Stimulated activated CD8-positive, alpha-beta memory T cell treated with anti-CD3 and anti-CD28 coated beads, Interleukin-7, amount 100 ng/mL, for 48 hours (primary cell): ENCODE measurements around the gene WDR55.
"Not testable (repeated sequence)": the region's sequence is repeated elsewhere in the genome, so short reads cannot be mapped to it uniquely, and the experiment has no call there.

Experiments
- DNase-seq, 2 donors: peaks; one replicate each; pipeline ENCODE4 v3.0.0-alpha.2; 2020; ENCODE audit warnings: low read depth in 1 of 2; ENCODE audit errors: extremely low read depth in 1 of 2

The WDR55 gene

DNA sequence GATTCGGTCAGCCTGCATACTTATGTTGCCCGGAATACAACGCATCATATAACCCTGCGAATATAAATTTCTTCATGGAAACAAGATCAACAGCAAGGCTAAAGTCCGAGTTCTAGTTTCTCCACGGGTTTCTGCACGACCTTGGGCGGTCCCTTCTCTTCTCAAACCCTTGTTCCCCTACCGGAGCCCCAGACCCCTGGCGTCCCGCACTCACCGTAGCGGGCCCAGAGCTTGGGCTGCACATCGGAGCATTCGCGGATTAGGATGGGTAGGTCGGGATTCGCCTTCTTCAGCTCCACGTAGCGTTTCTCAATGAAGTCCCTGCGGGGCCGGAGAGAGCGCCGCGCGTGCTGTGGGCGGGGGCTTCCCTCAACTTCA, 17.7 kb upstream of the WDR55 start:
- no peak for DNase-seq

DNA sequence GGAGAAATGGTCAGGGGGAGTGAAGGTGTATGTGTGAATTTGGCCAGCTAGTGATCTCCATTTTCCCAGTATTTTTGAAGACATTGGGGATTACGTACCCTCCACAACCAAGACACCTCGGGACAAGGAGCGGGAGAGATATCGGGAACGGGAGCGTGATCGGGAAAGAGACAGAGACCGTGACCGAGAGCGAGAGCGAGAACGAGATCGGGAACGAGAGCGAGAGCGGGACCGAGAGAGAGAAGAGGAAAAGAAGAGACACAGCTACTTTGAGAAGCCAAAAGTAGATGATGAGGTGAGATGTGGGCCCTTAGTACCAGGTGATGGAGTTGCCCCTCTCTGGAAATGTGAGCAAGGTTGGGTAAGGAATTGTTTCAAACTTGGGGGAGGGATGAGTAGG, 5.8 kb upstream of the WDR55 start:
- no peak for DNase-seq

DNA sequence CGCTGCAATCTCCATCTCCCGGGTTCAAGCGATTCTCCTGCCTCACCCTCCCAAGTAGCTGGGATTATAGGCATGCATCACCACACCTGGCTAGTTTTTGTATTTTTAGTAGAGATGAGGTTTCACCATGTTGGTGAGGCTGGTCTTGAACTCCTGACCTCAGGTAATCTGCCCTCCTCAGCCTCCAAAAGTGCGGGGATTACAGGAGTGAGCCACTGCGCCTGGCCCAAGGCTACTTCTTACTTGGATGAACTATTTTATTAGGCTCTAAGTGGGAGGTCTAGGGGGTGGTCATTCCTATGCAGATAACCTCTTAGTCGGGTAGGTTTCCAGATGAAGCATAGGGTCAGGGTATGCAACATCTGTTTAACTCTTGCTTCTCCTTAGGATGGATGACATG, 4.3 kb upstream of the WDR55 start:
- DNase-seq, result not testable (repeated sequence)

GRCh38 chr5:140664030-140664358, 710 bp upstream of the WDR55 start:
- no peak for DNase-seq

DNA sequence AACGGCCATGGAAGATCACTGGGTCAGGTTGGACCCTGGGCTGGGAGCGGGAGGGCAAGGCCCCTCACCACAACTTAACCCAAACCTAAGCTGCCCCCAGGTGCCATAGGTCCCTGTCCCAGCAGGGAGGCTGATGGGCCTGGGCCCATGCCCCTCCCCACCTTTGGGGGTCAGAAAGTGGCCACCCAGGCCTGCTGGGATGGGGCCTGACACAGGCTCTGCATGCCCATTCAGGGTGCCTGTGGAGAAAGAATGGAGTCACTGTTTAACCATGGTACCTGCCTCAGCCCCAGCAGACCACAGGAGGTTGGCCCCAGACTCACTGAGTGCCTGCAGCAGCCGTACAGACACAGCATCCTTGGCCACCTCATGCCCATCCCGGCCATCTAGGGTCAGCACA, 6.3 kb downstream of the WDR55 start:
- DNase-seq, result not testable (repeated sequence)

DNA sequence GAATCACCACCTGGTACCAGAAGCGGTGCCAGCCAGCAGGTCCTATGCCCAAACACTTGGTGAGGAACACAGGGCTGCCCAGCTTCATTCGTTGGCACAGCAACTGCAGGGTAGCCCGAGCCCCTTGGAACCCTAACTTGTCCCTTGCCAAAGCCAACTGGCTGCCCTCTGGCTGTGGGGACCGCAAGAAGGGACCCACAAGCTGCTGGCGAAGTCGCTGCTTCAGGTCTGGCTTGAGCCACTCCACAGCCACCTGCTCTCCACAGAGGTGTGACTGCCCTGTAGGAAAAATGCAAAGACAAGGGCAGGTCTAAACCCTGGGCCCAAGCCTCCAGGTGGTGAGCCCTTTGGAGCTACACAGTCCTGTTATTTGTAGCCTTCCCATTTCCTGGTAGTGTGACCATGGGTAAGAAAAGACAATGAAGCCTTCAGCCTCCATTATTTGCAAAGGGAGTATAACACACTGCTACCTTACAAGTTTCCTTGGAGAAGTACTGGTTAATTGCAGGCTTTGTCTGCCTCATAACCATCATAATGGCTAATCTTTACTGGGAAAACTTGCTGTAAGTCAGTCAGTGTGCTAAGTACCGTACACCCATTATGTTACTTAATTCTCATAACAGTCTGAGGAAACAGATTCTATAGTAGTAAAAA, 6.9 kb downstream of the WDR55 start:
- no peak for DNase-seq

GRCh38 chr5:140672455-140673186, 7.9 kb downstream of the WDR55 start:
- DNase-seq, result no peak

DNA sequence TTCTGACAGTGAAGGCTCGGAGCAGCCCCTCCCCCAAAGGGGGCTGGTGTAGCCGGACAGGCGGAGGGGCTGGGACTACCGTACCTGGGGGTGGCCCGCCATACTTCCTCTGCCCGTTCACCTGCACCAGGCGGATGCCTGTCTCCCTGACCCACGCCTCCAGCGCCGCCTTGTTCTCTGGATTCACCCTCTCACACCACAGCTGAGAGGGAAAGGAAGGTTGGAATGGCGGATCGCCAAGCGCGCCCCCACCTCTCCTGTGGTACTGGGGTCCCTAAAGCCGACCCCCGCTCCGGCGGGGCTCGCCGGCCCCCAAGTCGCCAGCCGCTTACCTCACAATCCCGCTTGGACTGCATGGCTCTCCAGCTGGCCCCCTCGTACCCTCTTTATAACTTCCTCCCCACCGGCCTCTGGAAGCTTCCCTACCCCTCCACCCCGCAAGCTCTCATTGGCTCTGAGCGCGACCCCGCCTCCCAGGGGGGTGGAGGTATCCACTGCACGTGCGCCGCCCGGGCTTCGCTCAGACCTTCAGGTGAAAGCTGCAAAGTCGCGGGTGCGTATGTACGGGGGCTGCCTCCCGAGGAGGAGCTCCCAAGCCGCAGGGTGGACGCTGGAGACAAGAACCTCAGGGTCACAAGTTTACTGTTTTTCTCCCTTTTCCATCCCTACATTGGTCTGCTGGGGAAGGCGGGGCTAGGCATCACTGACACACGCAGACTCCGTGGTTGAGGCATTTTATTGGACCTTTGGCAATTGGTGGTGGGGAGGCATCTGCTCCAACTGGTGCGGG, 8.7 kb downstream of the WDR55 start, which contains the start of gene DND1:
DND1 (minus strand) TSS at position 390 of the 790 bp plus-strand sequence; CDS start at position 356, 34 bp downstream.
- DNase-seq, result no peak

GRCh38 chr5:140674211-140674610, 9.5 kb downstream of the WDR55 start:
- DNase-seq, result no peak

GRCh38 chr5:140674629-140675028, 9.9 kb downstream of the WDR55 start:
- DNase-seq, result no peak

DNA sequence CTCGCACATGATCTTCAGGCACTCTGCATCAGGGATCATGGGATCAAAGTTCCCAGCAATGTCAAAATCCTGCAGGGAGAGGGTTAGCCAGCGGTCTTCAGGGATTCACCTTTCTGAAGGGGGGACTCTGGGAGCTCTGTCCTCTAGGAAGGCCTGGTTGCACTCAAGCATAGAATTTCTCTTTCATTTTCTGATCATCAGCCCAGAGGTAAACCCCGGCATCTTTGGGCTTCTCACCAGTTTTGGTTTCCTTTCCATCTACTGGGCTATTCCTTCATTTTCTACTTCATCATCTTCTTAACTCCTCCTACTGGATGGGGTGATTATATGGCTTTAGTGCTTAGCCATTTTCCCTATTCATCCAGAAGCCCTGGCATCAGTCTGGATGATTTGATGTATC, 13.2 kb downstream of the WDR55 start:
- no peak for DNase-seq

GRCh38 chr5:140678993-140679392, 14.3 kb downstream of the WDR55 start:
- DNase-seq, result no peak

DNA sequence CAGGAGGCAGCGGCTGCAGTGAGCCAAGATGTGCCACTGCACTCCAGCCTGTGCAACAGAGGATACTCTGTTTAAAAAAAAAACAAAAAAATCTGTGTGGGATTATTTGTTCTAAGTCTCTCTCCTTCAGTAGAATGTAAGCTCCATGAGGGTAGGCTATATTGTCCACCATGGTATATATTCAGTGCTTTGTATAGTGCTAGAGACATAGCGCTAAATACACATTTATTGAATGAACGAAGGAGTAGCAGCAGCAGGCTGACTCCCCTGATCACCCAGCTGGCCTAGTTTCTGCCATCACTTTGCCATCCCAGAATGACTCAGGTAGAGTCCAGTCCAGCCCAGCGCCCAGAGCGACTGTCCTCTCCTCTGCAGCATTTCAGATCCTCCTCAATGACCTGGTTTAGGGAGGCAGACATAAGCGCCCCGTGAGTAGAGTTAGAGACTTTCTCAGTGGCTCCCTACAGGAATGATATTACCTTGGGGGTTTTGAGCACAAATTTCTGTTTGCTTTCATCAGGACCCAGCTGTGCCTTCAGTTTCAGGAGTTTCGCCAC, 25.8 kb downstream of the WDR55 start:
- no peak for DNase-seq

DNA sequence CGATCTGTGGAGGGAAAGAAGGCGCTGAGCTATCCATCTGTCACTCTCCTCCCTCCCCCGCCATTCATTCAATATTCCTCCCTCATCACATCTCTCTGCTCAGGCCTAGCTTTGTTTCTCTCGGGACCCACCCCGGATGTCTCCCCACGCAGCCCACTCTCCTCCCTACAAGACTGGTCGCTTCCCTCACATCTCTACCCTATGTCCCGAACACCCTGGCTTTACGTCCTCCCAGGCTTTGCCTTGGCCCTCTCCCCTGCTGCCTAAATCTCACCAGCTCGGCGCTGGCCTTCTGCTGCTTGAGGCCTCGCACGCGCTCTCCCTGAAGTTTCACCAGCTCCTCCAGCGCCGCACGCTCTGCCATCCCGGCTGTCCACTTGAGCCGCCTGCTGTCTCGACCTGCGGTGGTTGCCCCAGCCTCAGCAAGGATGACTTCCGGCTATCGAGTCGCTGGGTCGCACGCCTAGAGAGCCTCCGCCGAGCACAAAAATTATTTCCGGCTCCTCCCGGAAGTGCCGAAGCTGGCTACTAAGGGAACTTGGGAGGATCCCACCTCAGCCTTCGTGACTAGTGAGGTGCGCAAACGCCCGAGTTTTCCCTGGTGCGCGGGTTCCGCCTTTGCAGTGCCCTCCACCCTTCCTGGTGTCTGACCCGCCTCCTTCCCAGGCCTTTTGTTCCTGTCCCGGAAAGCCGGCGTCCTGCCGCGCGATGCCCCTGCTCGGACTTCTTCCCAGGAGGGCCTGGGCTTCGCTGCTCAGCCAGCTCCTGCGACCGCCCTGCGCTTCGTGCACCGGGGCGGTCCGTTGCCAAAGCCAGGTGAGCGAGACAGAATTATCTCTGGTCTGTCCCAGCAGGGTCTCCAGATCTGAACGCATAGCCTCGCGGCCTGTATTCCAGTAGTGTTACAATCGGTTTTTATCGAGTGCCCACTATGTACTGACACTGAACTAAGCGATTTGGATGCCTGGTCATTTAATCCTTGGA, 26.5 kb downstream of the WDR55 start, which contains the start of the genes HARS1 and HARS2:
HARS1 (minus strand) TSS at position 430 of the 984 bp plus-strand sequence; CDS start at position 364, 66 bp downstream.
HARS2 (plus strand) TSS at position 515 of the 984 bp plus-strand sequence; CDS start at position 709, 194 bp downstream.
- peak; percentile 78 to 87 for DNase-seq

DNA sequence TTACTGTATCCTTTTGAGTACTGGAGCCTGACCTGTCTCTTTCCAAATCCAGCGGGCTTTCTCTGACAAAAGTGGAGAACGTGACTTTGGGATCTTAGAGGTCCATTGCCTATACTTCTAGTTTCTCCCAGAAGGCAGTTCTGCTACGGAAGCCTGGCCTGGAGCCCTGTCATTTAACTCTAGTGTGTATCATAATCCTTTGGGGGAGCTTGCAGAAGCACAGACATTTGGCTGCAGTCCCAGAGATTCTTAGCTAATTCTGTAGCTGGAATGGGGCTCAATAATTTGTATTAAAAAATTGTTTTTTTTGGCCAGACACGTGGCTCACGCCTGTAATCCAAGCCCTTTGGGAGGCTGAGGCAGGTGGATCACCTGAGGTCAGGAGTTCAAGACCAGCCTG, 29.6 kb downstream of the WDR55 start:
- no peak for DNase-seq

GRCh38 chr5:140696891-140697492, 32.3 kb downstream of the WDR55 start:
- no peak for DNase-seq

- peak; percentile 75 to 92 for DNase-seq
Observed at GRCh38 chr5:140700177-140701144, 35.8 kb downstream of the WDR55 start, which contains the start of gene ZMAT2. Gene ZMAT2, plus strand, starts transcription at chr5:140700447. Its CDS starts 14 bp downstream, at chr5:140700461.

GRCh38 chr5:140707812-140708211, 43.1 kb downstream of the WDR55 start:
- DNase-seq, result no peak
